Activated T-cell treated with anti-CD3 and anti-CD28 coated beads for 4 hours (primary cell): Measurements from ENCODE around the gene GSG1L.

Experiments
- DNase-seq: peaks from one replicate; pipeline ENCODE4 v3.0.0-alpha.2; 2020

Gene GSG1L

DNA sequence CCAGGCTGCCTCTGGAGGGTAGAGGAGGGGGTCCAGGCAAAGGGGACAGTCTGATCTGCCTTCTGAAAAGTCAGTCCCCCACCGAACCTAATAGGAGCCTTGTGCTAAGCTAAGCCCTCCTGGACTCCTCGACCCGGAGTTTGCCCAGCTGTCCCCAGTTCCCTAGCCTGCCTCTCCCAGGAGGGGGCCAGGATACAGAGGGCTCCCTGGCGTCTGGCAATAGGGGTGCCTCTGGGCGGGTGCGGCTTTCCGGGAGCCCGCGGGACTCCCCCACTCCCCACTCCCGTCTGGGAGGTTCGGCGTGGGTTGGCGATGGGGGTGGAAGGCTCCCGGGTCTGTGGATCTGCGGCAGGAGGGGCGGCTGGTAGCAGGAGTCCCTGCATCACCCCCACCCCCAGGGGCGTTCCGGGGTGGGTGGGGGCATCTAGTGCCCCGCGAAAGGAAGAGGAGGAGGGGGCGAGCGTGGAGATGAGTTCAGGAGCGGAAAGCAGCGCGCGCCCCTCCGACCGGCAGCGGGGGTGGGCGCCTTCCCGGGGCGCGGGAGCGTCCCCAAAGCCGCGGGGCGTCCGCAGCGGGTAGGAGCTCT lies 1.2 kb downstream of the GSG1L start:
- DNase-seq: no peak

GRCh38 chr16:28061352-28062101 lies 2.0 kb downstream of the GSG1L start:
- DNase-seq: no peak

DNA sequence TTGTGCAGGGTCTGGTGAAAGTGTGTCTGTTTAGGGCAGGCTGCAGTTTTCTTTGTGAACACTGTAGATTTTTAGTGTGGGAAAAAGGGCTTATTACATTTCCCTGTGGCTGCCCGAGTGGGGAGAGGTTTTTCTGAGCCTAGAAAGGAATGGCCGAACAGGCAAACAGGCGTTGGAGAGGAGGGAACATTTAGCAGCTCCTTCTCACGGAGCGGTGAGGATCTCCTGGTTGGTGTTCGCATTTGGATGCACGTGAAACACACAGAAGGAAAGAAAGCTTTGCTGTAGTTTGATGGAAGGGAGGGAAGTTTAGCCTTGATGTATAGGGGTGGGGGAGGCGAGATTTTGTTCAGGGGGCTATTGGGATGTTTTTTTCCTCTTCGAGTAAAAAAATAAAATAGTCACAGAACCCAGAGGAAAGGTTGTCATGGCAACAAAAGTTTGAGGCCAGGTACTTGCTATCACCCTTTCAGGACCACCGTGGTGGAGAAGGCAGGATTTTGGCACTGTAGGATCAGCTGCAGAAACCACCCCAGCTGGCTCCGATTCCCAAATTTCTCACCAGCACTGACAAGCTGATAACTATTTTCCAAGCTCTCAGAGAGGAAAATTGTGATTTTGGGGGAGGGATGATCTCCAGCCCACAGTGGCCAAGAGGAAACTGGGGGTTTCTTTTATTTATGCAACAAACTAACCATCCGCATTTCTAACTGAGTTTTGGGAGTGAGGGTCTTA lies 3.5 kb downstream of the GSG1L start:
- no peak for DNase-seq

DNA sequence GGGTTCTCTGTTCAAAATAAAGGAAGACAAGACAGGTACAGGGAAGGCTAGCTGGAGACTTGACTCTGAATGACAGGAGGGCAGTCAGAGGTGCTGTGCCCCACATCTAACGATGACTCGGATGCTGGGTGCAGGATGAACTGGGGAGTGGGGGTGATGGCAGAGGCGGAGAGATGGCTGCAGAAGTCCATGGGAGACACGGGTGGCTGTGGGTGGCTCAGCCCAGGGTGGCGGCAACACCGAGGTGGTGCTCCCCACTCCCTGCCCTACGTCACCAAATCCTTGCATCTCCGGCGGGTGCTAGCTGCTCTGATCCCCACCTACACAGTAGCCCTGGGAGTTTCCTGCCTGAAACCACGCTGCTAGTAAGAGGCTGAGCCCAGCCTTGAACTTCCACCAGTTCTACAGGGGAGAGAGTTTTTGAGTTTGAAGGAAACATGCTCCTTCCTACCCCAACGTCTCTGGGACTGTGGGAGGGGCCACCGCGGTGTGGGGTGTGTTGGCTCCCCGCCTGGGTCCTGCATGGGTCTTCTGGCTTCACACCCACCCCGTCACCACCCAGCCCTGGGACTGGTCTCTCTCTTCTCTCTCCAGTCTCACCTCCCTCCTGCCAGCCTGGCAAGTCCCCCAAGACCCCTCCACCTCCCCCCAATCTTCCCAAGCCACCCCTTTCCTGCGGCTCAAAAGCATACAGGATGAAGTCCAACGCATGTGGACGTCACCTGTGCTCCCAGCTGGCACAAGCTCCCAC lies 4.5 kb downstream of the GSG1L start:
- DNase-seq: no peak

GRCh38 chr16:28057949-28058348 lies 5.6 kb downstream of the GSG1L start:
- DNase-seq: no peak

DNA sequence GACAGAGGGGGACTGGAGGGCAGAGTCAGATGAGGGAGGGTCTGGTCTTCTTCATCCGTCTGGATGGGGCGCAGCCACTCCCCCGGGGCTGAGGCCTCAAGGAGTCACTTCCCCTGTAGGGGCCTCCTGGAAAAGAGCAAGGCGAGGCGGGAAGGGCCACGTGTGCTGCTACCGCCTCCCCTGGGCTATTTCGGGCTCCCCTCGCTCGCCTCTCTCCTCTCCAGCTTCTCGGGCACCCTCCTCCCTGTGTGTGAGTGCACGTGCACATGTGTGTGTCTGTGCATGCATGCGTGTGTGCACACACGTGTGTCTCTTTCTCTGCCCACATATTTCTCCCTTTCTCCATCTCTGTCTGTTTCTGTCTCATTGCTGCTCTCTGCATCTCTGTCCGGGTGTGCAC lies 10.1 kb downstream of the GSG1L start:
- DNase-seq: no peak

DNA sequence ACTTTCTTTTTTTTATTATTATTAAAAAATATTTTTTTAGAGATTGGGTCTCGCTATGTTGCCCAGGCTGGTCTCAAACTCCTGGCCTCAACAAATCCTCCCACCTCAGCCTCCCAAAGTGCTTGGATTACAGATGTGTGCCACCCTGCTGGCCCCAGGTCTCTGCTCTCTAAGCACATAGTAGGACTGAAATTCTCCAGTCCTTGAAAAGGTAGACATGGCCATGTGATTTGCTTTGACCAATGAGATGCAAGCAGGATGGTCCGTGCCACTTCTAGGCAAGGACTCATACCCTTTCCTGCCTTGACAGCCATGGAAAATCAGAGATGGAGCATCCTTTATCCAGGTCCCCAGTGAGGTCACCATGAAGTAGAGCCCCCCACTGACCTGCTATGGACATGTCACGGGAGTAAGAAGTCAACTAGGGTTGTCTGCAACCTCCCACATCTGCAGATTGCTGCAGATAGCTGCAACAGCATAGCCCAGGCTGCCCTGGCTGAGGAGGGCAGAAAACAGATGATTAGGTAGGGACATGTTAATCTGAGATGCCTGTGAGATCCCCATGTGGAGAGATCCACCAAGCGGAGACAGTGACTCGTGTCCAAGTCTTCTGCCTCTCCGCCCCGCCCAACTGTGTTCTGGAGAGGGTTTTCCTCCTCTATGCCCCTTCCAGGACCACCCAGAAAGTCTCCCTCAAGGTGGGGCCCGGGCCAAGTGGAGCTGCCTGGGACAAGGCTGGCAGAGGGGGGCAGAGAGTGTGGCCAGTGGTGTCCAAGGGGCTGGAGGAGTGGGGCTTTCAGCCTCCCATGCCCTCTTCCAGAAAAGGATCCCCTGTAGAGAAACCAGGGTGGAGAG lies 11.0 kb downstream of the GSG1L start:
- no peak for DNase-seq

DNA sequence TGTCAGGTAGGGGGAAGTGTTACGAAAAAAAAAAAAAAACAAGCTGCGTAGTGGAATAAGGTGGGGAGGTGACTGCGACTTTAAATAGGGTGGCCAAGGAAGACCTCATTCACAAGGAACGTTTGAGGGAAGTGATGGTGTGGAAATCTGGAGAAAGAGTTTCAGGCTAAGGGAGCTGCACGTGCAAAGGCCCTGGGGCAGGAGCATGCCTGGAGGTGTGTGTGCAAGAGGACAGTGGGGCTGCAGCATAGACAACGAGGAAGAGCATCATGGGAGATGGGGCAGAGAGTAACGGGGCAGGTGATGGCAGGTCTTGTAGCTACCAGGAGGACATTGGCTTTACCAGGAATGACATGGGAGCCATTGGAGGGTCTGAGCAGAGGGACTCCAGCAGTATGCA lies 12.0 kb downstream of the GSG1L start:
- DNase-seq: no peak

DNA sequence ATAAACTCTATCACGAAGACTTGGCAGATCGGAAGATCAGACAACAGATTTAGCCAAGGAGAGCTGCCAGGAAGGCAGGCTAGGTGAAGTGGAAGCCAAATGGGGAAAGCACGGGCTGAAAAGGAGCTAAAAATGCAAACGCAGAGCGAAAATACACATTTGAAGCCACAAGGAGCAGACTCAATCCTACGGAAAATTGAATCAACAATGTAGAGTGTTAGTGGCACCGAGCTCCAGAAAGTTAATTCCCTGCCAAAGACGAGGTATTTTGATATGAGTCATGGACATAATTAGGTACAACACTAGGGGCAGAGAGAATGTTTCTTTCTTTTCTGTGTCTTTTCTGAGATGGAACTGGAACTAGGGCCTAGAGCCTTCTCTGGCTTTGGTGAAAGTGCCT lies 20.7 kb downstream of the GSG1L start:
- no peak for DNase-seq

DNA sequence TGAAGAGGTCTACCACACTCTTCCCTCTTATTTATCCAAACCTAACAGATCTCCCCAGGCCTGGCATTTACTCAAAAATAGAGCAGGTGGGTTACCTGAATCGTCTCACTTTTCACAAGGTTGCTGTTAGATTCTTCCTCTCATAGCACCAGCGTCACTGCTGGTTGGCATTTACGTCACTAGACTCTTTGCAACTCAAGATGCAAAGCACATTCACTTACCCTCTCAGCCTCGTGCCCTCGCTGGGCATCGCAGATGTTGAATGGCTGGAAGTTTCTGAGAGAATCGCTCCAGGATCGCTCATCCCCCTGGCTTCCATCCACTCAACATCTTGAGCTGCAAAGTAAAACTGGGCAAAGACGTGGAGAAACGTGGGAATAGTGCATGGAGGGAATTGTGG lies 21.9 kb downstream of the GSG1L start:
- no peak for DNase-seq

- DNase-seq: no peak
These were observed 23.5 kb downstream of the GSG1L start for GRCh38 chr16:28040039-28040438.

GRCh38 chr16:28039493-28039892 lies 24.0 kb downstream of the GSG1L start:
- DNase-seq: no peak

GRCh38 chr16:28038409-28038808 lies 25.1 kb downstream of the GSG1L start:
- DNase-seq: no peak

- DNase-seq: no peak
These were observed 27.6 kb downstream of the GSG1L start for GRCh38 chr16:28035866-28036393.

DNA sequence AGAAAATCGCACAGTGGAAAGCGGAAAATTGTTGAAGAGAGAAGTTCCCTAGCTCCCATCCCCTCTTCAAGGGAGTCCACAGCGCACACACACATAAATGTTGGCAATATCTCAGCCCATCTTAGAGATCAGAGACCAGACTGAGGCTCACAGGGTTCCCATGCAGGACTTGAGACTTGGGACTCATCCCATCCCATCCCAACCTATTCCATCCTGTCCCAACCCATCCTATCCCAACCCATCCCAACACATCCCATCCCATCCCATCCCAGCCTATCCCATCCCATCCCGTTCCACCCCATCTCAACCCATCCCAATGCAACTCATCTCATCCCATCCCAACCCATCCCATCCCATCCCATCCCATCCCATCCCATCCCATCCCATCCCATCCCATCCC lies 29.6 kb downstream of the GSG1L start:
- DNase-seq: no peak

- no peak for DNase-seq
These were observed 34.0 kb downstream of the GSG1L start for GRCh38 chr16:28029387-28030002.

GRCh38 chr16:28027055-28027454 lies 36.5 kb downstream of the GSG1L start:
- DNase-seq: no peak

DNA sequence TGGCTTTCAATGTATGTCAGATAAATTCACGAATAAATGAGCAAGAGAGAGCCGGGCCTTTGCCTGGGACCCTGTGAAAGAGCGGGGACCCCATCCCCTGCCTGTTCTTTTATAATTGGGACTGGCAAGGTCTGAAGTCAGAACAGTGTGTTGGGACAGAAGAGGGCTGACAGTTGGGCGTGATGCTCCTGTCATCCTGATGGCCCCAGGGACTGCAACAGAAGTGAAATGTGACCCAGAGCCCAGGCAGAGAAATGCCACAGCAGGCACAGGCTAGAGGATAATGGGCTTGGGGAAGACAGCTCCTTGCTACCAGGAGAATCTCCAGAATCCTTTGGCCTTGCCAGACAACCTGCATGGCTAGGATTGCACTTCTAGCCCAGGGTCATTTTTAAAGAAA lies 37.9 kb downstream of the GSG1L start:
- DNase-seq: no peak

DNA sequence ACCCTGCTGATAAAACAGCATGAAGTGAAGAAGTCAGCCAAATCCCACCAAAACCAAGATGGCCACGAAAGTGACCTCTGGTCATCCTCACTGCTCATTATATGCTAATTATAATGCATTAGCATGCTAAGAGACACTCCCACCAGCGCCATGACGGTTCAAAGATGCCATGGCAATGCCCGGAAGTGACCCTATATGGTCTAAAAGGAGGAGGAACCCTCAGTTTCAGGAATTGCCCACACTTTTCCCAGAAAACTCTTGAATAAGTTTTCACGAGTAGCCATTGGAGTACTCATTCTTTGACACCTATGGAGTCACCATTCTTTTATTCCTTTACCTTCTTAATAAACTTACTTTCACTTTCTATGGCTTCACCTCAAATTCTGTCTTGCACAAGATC lies 44.3 kb downstream of the GSG1L start:
- DNase-seq: no peak

DNA sequence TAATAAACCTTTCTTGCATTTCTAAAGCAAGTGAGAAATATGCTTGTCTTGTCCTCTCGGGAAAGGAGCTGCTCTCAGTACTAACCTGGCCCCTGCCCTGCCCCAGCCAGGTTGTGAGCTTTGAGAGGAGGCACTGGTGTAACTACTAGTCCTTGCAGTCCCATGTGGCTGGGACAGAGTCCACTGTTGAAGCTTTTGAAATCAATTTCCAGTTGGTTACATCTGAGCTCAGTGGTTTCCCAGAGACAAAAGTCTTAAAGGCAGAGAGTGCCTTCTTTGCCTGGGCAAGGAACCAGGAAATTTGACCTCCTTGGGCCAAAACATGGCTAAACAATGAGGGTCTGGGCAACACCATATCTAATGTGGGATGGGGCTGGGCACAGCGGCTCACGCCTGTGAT lies 48.7 kb downstream of the GSG1L start:
- no peak for DNase-seq

- DNase-seq: no peak
These were observed 49.6 kb downstream of the GSG1L start for GRCh38 chr16:28013878-28014277.

- DNase-seq: no peak
These were observed 50.1 kb downstream of the GSG1L start for GRCh38 chr16:28013392-28013791.
